NCI-H1694 (cell line): ENCODE data around the gene HEBP2.
A peak's percentile ranks its signal among the peaks of the same experiment; 100 is the strongest.

Experiments used
- DNase-seq: peaks from one replicate; lab custom pipeline; 2025; lab: John Stamatoyannopoulos, UW

Gene HEBP2

GRCh38 chr6:138397128-138398122, 6.6 kb upstream of the HEBP2 start:
- no peak for DNase-seq

GRCh38 chr6:138400326-138400725, 3.7 kb upstream of the HEBP2 start:
- DNase-seq, result no peak

- DNase-seq, result no peak
Observed at GRCh38 chr6:138401960-138402837, 1.8 kb upstream of the HEBP2 start.

GRCh38 chr6:138402838-138403187, 1.2 kb upstream of the HEBP2 start:
- no peak for DNase-seq

GRCh38 chr6:138403324-138403800, 661 bp upstream of the HEBP2 start:
- DNase-seq, result peak; percentile 2

GRCh38 chr6:138404666-138405337, 779 bp downstream of the HEBP2 start:
- DNase-seq, result no peak

- no peak for DNase-seq
Observed at GRCh38 chr6:138405816-138406413, 1.9 kb downstream of the HEBP2 start.

GRCh38 chr6:138406443-138406842, 2.4 kb downstream of the HEBP2 start:
- no peak for DNase-seq

- DNase-seq, result no peak
Observed at GRCh38 chr6:138410048-138410735, 6.2 kb downstream of the HEBP2 start.

- DNase-seq, result no peak
Observed at GRCh38 chr6:138410972-138411880, 7.2 kb downstream of the HEBP2 start.

- no peak for DNase-seq
Observed at GRCh38 chr6:138415125-138415524, 11.1 kb downstream of the HEBP2 start.

- DNase-seq, result no peak
Observed at GRCh38 chr6:138416206-138416605, 12.2 kb downstream of the HEBP2 start.

- no peak for DNase-seq
Observed at GRCh38 chr6:138417493-138418117, 13.6 kb downstream of the HEBP2 start.

GRCh38 chr6:138418118-138418742, 14.2 kb downstream of the HEBP2 start:
- DNase-seq, result no peak

GRCh38 chr6:138419766-138420165, 15.7 kb downstream of the HEBP2 start:
- no peak for DNase-seq

- DNase-seq, result no peak
Observed at GRCh38 chr6:138420356-138420755, 16.3 kb downstream of the HEBP2 start.

GRCh38 chr6:138421089-138421488, 17.1 kb downstream of the HEBP2 start:
- no peak for DNase-seq

GRCh38 chr6:138421608-138422007, 17.6 kb downstream of the HEBP2 start:
- DNase-seq, result no peak

- DNase-seq, result no peak
Observed at GRCh38 chr6:138422861-138423260, 18.8 kb downstream of the HEBP2 start.
